Choroid plexus epithelial cell (primary cell): ENCODE measurements around the gene RTN4R.

Source experiments
- DNase-seq: peaks from one replicate; pipeline ENCODE4 v3.0.0-alpha.2; 2010; ENCODE audit warnings: low read depth
- H3K4me3 ChIP-seq: 2 replicates; pipeline ENCODE4 v1.5.1; 2011; ENCODE audit warnings: low read depth, mild to moderate bottlenecking, control low read depth, low read length, moderate library complexity
- CTCF ChIP-seq: conservative IDR thresholded peaks from 2 replicates; pipeline ENCODE4 v1.5.1; 2011; ENCODE audit warnings: low read depth, mild to moderate bottlenecking, control low read depth, inconsistent platforms, low read length, moderate library complexity

The RTN4R gene

DNA sequence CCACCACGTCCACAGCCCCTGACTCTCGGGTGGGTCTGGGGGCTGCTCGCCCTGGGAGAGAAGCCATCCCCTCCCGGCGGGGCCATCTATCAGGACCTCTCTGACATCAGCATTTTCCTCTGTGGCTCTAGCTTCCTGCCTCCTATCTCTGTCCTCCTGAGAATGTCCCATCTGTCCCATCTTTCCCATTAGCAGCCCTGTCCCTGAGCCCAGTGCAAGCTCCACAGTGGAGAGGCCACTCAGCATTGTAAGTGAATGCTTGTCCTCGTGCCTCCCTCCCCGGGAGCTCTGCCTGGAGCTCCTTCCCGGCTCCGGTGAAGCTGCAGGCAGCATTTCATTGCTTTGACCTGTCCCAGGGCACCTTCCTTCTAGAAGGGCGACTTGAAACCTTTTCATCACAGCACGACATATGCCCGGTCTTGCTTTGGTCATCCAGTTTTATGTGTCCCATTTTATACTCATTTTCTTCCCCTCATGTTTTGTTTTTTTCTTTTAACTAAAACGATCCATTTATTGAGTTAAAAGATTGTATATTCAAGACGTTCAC lies 49.7 kb downstream of the RTN4R start:
- TF ChIP-seq CTCF, result no peak
- DNase-seq, result no peak
- H3K4me3 ChIP-seq, result no peak overlapping the region

GRCh38 chr22:20217563-20217962 lies 50.6 kb downstream of the RTN4R start:
- DNase-seq, result no peak
- no peak for TF ChIP-seq CTCF
- no peak overlapping the region for H3K4me3 ChIP-seq

GRCh38 chr22:20216863-20217499 lies 51.1 kb downstream of the RTN4R start:
- no peak for TF ChIP-seq CTCF
- H3K4me3 ChIP-seq, result no peak overlapping the region
- DNase-seq, result no peak

DNA sequence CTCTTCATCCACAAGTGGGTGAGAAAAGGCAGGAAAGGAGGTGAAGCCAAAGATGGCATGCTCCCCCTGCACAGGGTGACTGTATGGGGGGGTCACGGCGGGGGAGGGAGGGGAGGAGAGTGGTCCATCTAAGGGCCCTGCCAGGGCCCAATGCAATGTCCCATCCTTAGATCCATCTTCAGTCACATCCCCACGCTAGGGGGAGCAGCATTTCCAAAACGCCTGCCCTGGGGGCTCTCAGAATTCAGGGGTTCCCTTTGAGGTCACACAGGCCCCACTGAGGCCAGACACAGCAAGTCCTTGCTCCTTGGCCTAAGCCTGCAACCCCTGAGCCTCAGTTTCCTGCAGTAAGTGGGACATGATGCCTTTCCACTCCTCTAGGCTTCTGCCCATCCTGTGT lies 52.4 kb downstream of the RTN4R start:
- no peak for DNase-seq
- peak; percentile 9 for TF ChIP-seq CTCF
- no peak overlapping the region for H3K4me3 ChIP-seq

DNA sequence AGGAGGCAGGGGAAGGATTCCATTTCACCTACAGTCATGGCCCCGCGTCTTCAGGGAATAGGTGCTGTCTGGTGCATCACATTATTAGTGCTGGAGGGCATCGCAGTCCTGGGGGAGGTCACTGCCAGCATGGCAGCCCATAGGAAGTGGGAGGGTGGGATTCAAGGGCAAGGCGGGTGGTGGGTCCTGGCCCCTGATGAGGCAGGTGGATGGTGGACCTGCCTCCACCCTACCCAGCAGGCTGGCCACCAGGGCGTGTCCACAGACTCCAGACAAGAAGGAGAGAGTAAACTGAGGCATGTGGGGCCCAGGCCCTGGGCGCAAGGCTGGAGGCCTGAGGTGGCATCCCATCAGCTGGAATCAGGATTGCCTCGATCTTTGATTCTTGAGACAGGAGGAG lies 53.3 kb downstream of the RTN4R start:
- H3K4me3 ChIP-seq, result no peak overlapping the region
- no peak for TF ChIP-seq CTCF
- no peak for DNase-seq

DNA sequence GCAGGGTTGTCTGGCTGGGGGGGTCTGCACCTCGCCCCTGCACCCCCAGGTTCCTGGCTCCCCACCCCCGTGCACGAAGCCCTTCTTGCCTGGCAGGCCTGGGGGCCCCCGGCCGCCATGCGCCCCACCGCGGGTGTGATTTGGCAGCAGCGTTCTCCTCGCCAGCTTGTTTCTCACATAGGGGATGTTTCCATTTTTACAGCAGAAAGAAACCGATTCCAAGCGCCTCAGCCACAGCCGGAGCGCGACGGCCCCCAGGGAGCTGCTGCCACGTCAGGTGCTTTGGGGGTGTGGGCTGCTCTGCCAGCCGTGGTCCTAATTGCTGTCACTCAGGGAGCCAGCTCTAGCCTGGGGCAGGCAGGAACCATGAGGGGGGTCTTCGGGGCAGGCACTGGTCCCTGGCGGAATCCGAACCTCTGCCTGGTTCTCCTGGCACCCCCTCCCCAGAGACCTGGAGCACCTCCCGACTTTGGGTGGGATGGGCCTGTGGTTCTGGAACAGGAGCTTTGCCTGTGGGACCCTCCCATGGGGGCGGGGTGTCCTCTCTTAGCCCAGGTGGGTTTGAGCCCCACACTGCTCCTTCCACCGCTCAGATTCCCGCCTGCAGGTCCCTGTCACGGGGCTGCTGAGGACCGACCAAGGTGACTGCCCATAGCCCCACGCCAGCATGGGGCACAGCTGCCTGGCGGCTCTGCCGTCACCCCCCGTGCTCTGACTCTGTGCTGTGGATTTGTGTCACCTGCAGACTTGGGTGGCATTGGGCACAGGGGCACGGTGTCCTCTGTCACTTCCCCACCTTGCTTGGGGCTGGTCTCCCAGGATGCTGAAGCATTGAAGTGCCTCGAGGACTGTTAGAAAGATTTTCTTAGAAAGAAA lies 54.0 kb downstream of the RTN4R start:
- TF ChIP-seq CTCF, result no peak
- DNase-seq, result no peak
- H3K4me3 ChIP-seq, result no peak overlapping the region
